GM21526 (cell line): ENCODE measurements around the gene RPS15A.
"Not testable (repeated sequence)": the region's sequence is repeated elsewhere in the genome, so short reads cannot be mapped to it uniquely, and the experiment has no call there.

ENCODE experiments used
- ATAC-seq: cut with Tn5 transposase; IDR thresholded peaks from one replicate; pipeline ENCODE4 v1.9.1; 2021; ENCODE audit warnings: moderate library complexity; ENCODE audit not compliant: unreplicated experiment, low FRiP score

The RPS15A gene

GRCh38 chr16:18799500-18799899, 9.4 kb upstream of the RPS15A start:
- ATAC-seq, result no peak

GRCh38 chr16:18797746-18798145, 7.6 kb upstream of the RPS15A start:
- ATAC-seq, result no peak

DNA sequence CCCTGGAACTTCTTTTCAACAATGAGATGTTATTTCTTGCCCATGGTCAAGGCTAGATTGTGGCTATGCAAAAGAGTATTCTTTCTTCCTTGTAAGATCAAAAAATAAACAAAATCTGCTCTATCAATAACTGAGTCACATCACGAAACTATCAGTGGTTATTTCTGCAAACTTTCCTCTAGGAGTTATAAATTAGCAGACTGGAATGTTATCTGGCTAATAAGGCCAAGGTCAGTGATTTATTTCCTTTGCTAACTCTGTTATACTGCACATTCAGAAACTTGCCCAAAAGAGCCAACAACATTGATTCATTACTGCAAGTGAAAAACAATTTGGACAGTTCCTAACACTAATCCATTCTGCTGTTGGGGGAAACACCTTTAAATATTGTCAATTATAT, 6.2 kb upstream of the RPS15A start:
- no peak for ATAC-seq

GRCh38 chr16:18792836-18793433, 2.8 kb upstream of the RPS15A start:
- ATAC-seq, result no peak

DNA sequence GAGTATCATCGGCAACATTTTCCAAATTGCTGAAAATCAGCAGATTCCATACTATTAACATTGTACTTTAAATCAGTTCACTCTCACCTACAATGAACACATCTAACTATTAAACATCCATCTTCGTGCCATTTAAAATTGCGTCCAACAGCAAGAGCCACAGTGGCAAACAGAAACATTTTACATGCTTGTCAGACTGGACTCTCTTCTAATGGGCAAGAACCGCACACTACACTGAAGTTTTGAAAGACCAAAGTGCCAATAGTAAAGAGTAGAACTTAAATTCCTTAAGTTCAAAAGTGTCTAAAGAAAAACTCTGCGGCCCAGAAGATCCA, 652 bp downstream of the RPS15A start:
- ATAC-seq, result no peak

DNA sequence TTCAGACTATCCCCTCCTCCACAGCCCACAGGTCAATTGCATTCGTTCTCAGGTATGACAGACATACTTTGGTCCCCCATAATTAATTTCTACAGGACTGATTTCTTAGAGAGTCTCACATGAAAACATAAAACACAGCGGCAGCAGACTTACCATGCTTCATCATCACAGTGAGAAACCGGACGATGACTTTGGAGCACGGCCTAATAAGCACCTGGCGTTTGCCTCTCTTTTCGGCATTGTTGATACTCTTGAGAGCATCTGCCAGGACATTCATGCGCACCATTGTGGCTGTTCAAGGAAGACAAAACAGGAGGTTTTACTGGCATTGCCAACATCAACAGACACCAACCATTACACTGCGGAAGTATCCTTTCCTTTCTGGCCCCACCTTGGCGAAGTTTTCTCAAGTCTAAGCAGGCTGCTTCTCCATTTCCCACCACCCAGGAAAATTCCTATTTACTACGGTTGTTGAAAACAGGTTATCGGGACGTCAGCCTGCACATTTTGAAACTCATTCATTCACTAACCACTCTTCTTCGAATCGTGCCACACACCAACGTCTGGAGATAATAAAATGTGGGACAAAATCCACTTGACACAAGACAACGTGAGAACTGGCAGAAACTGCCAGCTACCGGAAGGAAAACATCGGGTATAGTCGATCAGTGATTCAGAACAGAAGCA, 1.2 kb downstream of the RPS15A start:
- ATAC-seq, result no peak

- ATAC-seq, result no peak
Measured at GRCh38 chr16:18784917-18785623, 5.1 kb downstream of the RPS15A start.

DNA sequence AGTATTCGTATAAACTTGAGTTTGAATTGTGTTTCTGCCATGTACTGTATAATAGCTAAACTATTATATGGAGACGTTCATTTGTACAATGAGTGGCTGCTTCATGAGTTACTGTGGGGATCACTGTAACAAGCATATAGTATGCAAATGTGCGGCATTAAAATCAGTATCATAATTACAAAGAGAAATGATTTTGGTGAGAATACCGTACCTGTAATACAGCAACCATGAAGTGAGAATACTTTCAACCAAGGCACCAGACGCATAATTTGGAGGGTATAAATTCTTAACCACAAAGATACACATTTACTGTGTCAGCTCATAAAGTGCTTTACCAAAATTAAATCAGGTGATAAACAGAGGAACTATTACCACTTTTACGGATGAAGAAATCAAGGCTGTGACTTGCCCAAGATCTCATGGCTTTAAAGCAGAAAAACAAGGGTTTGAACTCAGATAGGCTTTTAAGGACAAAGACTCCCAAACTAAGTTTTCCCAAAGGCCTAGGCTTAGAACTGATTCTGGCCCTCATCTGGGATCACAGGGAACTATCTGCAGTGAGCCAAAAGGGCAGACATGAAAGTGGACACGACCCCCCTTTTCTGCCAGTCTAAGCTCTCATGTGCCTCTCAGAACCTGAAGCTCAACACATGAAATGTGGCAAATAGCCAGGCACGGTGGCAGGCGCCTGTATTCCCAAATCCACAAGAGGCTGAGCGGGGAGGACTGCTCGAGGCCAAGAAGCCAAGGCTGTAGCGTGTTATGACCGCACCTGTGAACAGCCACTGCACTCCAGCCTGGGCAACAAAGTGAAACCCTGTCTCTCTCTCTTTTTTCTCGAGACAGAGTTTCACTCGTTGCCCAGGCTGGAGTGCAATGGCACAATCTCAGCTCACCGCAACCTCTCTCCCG, 6.4 kb downstream of the RPS15A start:
- ATAC-seq, result no peak

- ATAC-seq, result no peak
Measured at GRCh38 chr16:18782697-18783429, 7.3 kb downstream of the RPS15A start.

DNA sequence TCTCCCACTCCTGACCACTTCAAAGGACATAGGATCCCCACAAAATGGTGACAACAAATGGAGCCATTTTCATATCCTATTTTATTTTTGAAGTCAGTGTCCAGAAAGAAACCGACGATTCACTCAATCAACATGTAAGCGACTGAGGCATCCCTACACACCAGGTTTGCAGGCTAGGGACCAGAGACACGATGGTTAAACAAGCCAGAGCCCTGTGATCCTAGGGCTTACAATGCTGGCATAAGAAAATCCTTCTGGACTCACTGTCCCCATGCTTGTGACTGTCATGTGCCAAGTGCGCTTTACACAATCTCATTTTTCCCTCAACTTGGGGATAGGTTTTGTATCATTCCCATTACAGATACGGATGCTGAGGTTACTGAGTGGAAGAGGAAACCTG, 8.9 kb downstream of the RPS15A start:
- ATAC-seq, result not testable (repeated sequence)

- ATAC-seq, result not testable (repeated sequence)
Measured at GRCh38 chr16:18780460-18781026, 9.6 kb downstream of the RPS15A start.

GRCh38 chr16:18777664-18778063, 12.5 kb downstream of the RPS15A start:
- ATAC-seq, result not testable (repeated sequence)

- ATAC-seq, result not testable (repeated sequence)
Measured at GRCh38 chr16:18776334-18776733, 13.8 kb downstream of the RPS15A start.

- not testable (repeated sequence) for ATAC-seq
Measured at GRCh38 chr16:18774651-18775050, 15.5 kb downstream of the RPS15A start.

- ATAC-seq, result not testable (repeated sequence)
Measured at GRCh38 chr16:18772171-18772570, 18.0 kb downstream of the RPS15A start.

GRCh38 chr16:18770336-18770962, 19.7 kb downstream of the RPS15A start:
- ATAC-seq, result not testable (repeated sequence)

- peak; percentile 61 for ATAC-seq
Measured at GRCh38 chr16:18767217-18767616, 22.9 kb downstream of the RPS15A start.

GRCh38 chr16:18762713-18763112, 27.4 kb downstream of the RPS15A start:
- peak; percentile 56 for ATAC-seq
